ENCODE measurements around the gene TTC3. TPM values are rescaled to one million over a fixed set of nuclear protein-coding genes. Genes with fewer than 3 reads are reported as not detected.

Gene TTC3
- total RNA-seq, 2 donors from 2014 or later, result 184 to 273 TPM

- Mint-ChIP-seq H3K27me3 (ENCODE audit: insufficient read depth) (no peaks in the 10 kb centered on the region), H3K4me3 (no peak overlapping the region), H3K4me1 (no peaks in the 10 kb centered on the region), H3K9me3 (no peaks in the 10 kb centered on the region), H3K27ac (no peak overlapping the region), H3K36me3 (ENCODE audit: low read depth) (peaks cover 67% of the 10 kb centered on the region)
- DNase-seq, result no peak
- Histone ChIP-seq H3K36me3 (ENCODE audit: control insufficient read depth, insufficient read depth, low read length) (peaks cover 94% of the 10 kb centered on the region), H3K27me3 (ENCODE audit: control insufficient read depth, insufficient read depth, low read length, poor library complexity, severe bottlenecking) (no peaks in the 10 kb centered on the region), H3K27ac (ENCODE audit: low read depth, low read length) (no peak overlapping the region), H3K9me3 (ENCODE audit: control insufficient read depth, low read length) (no peaks in the 10 kb centered on the region), H3K4me3 (ENCODE audit: low read length) (no peak overlapping the region), H3K4me1 (ENCODE audit: control insufficient read depth, insufficient read depth, low read length) (no peaks in the 10 kb centered on the region), H3K9ac (ENCODE audit: extremely low read depth, low read length, poor library complexity, severe bottlenecking) (no peak overlapping the region)
- WGBS, 2 experiments (ENCODE audit: insufficient coverage in 1 of 2, insufficient read length in 1 of 2), result 89 to 95% methylated on average over 4 of the region's 4 CpGs
- TF ChIP-seq, protein P1, sequence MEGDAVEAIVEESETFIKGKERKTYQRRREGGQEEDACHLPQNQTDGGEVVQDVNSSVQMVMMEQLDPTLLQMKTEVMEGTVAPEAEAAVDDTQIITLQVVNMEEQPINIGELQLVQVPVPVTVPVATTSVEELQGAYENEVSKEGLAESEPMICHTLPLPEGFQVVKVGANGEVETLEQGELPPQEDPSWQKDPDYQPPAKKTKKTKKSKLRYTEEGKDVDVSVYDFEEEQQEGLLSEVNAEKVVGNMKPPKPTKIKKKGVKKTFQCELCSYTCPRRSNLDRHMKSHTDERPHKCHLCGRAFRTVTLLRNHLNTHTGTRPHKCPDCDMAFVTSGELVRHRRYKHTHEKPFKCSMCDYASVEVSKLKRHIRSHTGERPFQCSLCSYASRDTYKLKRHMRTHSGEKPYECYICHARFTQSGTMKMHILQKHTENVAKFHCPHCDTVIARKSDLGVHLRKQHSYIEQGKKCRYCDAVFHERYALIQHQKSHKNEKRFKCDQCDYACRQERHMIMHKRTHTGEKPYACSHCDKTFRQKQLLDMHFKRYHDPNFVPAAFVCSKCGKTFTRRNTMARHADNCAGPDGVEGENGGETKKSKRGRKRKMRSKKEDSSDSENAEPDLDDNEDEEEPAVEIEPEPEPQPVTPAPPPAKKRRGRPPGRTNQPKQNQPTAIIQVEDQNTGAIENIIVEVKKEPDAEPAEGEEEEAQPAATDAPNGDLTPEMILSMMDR (conservative IDR thresholded peaks at IDR 0.05), result no peak
Measured at GRCh38 chr21:37165586-37165985, 92.5 kb downstream of the TTC3 start.

- 60 to 70% methylated on average over 2 to 3 of the region's 3 CpGs for whole genome bisulfite sequencing, 2 experiments (ENCODE audit: insufficient coverage in 1 of 2, insufficient read length in 1 of 2)
Measured at GRCh38 chr21:37166733-37167132, 93.7 kb downstream of the TTC3 start.

DNA sequence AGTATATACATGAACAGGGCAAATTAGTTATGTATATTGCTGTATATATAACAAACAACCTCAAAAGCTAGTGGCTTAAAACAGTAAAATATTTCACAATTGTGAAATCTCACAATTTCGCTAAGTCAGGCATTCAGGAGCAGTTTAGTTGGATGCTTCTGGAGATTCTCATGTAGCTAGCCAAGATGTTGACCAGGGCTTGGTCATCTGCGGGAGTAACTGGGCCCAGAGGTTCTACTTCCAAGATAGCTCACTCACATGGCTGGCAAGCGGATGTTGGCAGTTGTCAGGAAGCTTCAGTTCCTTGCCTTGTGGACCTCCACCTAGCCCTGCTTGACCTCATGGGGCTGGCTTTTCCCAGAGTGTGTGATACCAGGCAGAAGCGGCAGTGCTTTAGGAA is 95.6 kb downstream of the TTC3 start:
- H3K27me3 Mint-ChIP-seq (ENCODE audit: insufficient read depth), result no peaks in the 10 kb centered on the region

More at GRCh38 chr21:37166733-37167132, 93.7 kb downstream of the TTC3 start:
- no peak overlapping the region for H3K4me3 Mint-ChIP-seq
- H3K27me3 Mint-ChIP-seq (ENCODE audit: insufficient read depth), result no peaks in the 10 kb centered on the region
- DNase-seq, result peak; percentile 48
- no peaks in the 10 kb centered on the region for H3K9me3 ChIP-seq (ENCODE audit: control insufficient read depth, low read length)
- peaks cover 62% of the 10 kb centered on the region for H3K36me3 Mint-ChIP-seq (ENCODE audit: low read depth)
- H3K4me3 ChIP-seq (ENCODE audit: low read length), result no peak overlapping the region
- no peaks in the 10 kb centered on the region for H3K4me1 ChIP-seq (ENCODE audit: control insufficient read depth, insufficient read depth, low read length)
- no peak overlapping the region for H3K27ac Mint-ChIP-seq
- no peak overlapping the region for H3K9ac ChIP-seq (ENCODE audit: extremely low read depth, low read length, poor library complexity, severe bottlenecking)
- H3K27me3 ChIP-seq (ENCODE audit: control insufficient read depth, insufficient read depth, low read length, poor library complexity, severe bottlenecking), result no peaks in the 10 kb centered on the region
- no peaks in the 10 kb centered on the region for H3K4me1 Mint-ChIP-seq
- H3K27ac ChIP-seq (ENCODE audit: low read depth, low read length), result no peak overlapping the region
- TF ChIP-seq, protein P1 (conservative IDR thresholded peaks at IDR 0.05), result peak; percentile 56
- peaks cover 94% of the 10 kb centered on the region for H3K36me3 ChIP-seq (ENCODE audit: control insufficient read depth, insufficient read depth, low read length)
- H3K9me3 Mint-ChIP-seq, result no peaks in the 10 kb centered on the region

More for the DNA sequence above, 95.6 kb downstream of the TTC3 start:
- H3K4me3 Mint-ChIP-seq, result no peak overlapping the region
- TF ChIP-seq, protein P1 (conservative IDR thresholded peaks at IDR 0.05), result no peak
- no peaks in the 10 kb centered on the region for H3K27me3 ChIP-seq (ENCODE audit: control insufficient read depth, insufficient read depth, low read length, poor library complexity, severe bottlenecking)
- no peaks in the 10 kb centered on the region for H3K4me1 ChIP-seq (ENCODE audit: control insufficient read depth, insufficient read depth, low read length)
- H3K27ac ChIP-seq (ENCODE audit: low read depth, low read length), result no peak overlapping the region
- DNase-seq, result no peak
- H3K36me3 Mint-ChIP-seq (ENCODE audit: low read depth), result peaks cover 59% of the 10 kb centered on the region
- H3K4me3 ChIP-seq (ENCODE audit: low read length), result no peak overlapping the region
- no peak overlapping the region for H3K27ac Mint-ChIP-seq
- H3K9me3 ChIP-seq (ENCODE audit: control insufficient read depth, low read length), result no peaks in the 10 kb centered on the region
- no peaks in the 10 kb centered on the region for H3K9me3 Mint-ChIP-seq
- peaks cover 94% of the 10 kb centered on the region for H3K36me3 ChIP-seq (ENCODE audit: control insufficient read depth, insufficient read depth, low read length)
- 92 to 93% methylated on average over 4 of the region's 4 CpGs for WGBS, 2 experiments (ENCODE audit: insufficient coverage in 1 of 2, insufficient read length in 1 of 2)
- no peaks in the 10 kb centered on the region for H3K4me1 Mint-ChIP-seq
- H3K9ac ChIP-seq (ENCODE audit: extremely low read depth, low read length, poor library complexity, severe bottlenecking), result no peak overlapping the region
